OCI-LY3 (cell line): Measurements from ENCODE around the gene NPSR1.

ENCODE experiments used
- CTCF ChIP-seq: fragments of 200-600, 300-600 bp; sonication (generic); IDR thresholded peaks from 2 replicates; pipeline ENCODE4 v1.5.1; 2014; ENCODE audit warnings: antibody characterized with exemption, low read length, low read depth
- EZH2phosphoT487 ChIP-seq: fragments of 200-600 bp; shearing (Covaris generic); IDR thresholded peaks from 2 replicates; pipeline ENCODE4 v1.6.1; 2018; ENCODE audit warnings: antibody characterized with exemption, mixed run types, low read depth

DNA sequence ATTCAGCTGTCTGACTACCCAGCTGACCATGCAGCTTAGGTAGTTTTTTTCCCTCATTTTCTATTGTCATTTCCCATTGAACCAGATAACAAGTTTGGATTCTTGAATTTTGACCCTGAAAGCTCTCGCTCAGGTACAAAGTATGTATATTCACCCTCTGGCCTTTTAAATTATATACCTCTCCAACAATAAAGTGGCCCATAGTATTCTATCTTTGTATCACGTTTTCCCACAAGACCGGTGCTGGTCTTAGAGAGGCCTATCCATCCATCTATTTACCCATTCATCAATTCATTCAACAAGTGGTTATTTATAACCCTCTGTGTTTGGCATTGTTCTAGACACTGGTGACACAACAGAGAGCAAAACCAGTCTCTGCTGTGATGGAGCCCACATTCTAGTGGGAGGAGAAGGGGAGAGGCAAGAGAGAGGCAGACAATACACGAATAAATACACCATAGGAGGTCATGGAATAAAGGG lies 35.2 kb upstream of the NPSR1 start:
- TF ChIP-seq CTCF (no peak), EZH2phosphoT487 (no peak)
